Gastrocnemius medialis (tissue), 4 donors: ENCODE data around the gene BEND7. TPM values are rescaled to one million over a fixed set of nuclear protein-coding genes. Genes with fewer than 3 reads are reported as not detected.
"Not testable (repeated sequence)": the region's sequence is repeated elsewhere in the genome, so short reads cannot be mapped to it uniquely, and the experiment has no call there.

Experiments used
- ATAC-seq, 2 donors: fragments of 150-250 bp; one replicate each; pipeline ENCODE4 v1.9.1; 2016
- DNase-seq, 2 donors: peaks; one replicate each; pipeline ENCODE4 v3.0.0-alpha.2; 2019
- H3K27ac ChIP-seq, 4 donors: fragments of 200-600 bp; sonication (generic); 1 replicate in 1 of 4; 2 replicates in 3 of 4; pipeline ENCODE4 v1.5.1; 2016 to 2018; ENCODE audit warnings: mild to moderate bottlenecking in 2 of 4, moderate library complexity in 1 of 4
- H3K27me3 ChIP-seq, 3 donors: fragments of 200-600 bp; sonication (generic) in 2 of 3; 1 replicate in 1 of 3; 2 replicates in 2 of 3; pipeline versions ENCODE4 v1.5.1 to v1.6.0; 2016 to 2019; ENCODE audit warnings: mild to moderate bottlenecking in 1 of 3, moderate library complexity in 1 of 3
- H3K36me3 ChIP-seq, 2 donors: fragments of 200-600 bp; sonication (generic) in 1 of 2; one replicate each; pipeline ENCODE4 v1.5.1; 2017 to 2018
- H3K4me1 ChIP-seq, 2 donors: fragments of 200-600 bp; sonication (generic) in 1 of 2; one replicate each; pipeline ENCODE4 v1.5.1; 2016 to 2017; ENCODE audit warnings: mild to moderate bottlenecking in 2 of 2
- H3K4me3 ChIP-seq, 4 donors: fragments of 200-600 bp; sonication (generic) in 3 of 4; 1 replicate in 1 of 4; 2 replicates in 3 of 4; pipeline ENCODE4 v1.5.1; 2016 to 2019; ENCODE audit warnings: mild to moderate bottlenecking in 2 of 4
- H3K9me3 ChIP-seq, 3 donors: fragments of 200-600 bp; sonication (generic) in 2 of 3; 1 replicate in 1 of 3; 2 replicates in 2 of 3; pipeline ENCODE4 v1.5.1; 2016 to 2019
- POLR2A ChIP-seq, 2 donors: fragments of 450-650 bp; IDR thresholded peaks; one replicate each; pipeline ENCODE4 v1.6.1; 2017; ENCODE audit warnings: antibody characterized with exemption in 2 of 2, mild to moderate bottlenecking in 2 of 2, moderate library complexity in 2 of 2
- in situ Hi-C, 4 donors: fragments of 200-750 bp; cut with MboI; loops; one replicate each; pipeline versions ENCODE4 v1.15.0 to v1.8.0; 2017; ENCODE audit warnings: low sequenced_read_pairs in 4 of 4
- intact Hi-C: fragments of 100-400 bp; cut with DNase I; formaldehyde crosslinking; loops from one replicate; pipeline ENCODE4 v1.15.1; 2023; ENCODE audit warnings: low total_unique reads
- total RNA-seq, 4 donors: library from RNA; depleted of rRNA; stranded (reverse); fragments of >200 nt; gene quantifications; one replicate each; pipeline versions ENCODE4 v1.1.0 to v1.2.3, GENCODE V29; 2016
- TF ChIP-seq, protein P1 (sequence below), 5 experiments: fragments of 450-650 bp in 3 of 5; fragments of 200-600 bp in 2 of 5; sonication (generic) in 2 of 5; IDR thresholded peaks in 4 of 5; conservative IDR thresholded peaks in 1 of 5; 1 replicate in 4 of 5; 2 replicates in 1 of 5; pipeline ENCODE4 v1.5.1; 2016 to 2019; ENCODE audit warnings: antibody characterized with exemption in 5 of 5, mild to moderate bottlenecking in 3 of 5, moderate library complexity in 3 of 5

The BEND7 gene
- total RNA-seq, 4 donors from 2014 or later: 23.6 to 35.5 (median 26.1) TPM

DNA sequence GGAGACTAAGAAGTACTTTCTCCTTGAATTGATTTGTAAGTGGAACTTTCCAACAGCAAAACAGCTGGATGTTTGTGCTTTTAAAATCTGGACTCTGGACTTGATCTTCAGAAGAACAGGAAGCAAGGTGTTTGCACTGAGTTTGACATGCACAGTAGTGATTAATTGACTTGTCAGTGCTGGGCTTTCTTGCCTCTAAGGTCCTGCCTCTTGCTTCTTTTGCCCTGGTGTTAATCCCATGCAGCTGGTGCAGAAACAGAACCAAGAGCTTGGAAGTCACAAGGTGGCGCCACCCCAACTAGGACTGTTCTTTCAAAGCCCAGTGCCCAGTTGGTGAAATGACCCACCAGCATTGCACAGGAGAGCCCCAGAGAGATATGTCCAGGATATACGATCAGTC, 114.0 kb downstream of the BEND7 start:
- Histone ChIP-seq H3K27me3 (no peaks in the 10 kb centered on the region), H3K27ac (no peak overlapping the region), H3K4me1 (no peaks in the 10 kb centered on the region), H3K36me3 (no peaks in the 10 kb centered on the region), H3K4me3 (no peak overlapping the region), H3K9me3 (no peaks in the 10 kb centered on the region)
- ATAC-seq (no peak), DNase-seq (no peak)
- in situ Hi-C loops: no loop called here
- intact Hi-C loops: no loop called here
- TF ChIP-seq, protein P1, sequence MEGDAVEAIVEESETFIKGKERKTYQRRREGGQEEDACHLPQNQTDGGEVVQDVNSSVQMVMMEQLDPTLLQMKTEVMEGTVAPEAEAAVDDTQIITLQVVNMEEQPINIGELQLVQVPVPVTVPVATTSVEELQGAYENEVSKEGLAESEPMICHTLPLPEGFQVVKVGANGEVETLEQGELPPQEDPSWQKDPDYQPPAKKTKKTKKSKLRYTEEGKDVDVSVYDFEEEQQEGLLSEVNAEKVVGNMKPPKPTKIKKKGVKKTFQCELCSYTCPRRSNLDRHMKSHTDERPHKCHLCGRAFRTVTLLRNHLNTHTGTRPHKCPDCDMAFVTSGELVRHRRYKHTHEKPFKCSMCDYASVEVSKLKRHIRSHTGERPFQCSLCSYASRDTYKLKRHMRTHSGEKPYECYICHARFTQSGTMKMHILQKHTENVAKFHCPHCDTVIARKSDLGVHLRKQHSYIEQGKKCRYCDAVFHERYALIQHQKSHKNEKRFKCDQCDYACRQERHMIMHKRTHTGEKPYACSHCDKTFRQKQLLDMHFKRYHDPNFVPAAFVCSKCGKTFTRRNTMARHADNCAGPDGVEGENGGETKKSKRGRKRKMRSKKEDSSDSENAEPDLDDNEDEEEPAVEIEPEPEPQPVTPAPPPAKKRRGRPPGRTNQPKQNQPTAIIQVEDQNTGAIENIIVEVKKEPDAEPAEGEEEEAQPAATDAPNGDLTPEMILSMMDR (IDR thresholded peaks at IDR 0.05 in 4 of 5, conservative IDR thresholded peaks at IDR 0.05 in 1 of 5): no peak
- no peak for TF ChIP-seq POLR2A (IDR thresholded peaks at IDR 0.05)

DNA sequence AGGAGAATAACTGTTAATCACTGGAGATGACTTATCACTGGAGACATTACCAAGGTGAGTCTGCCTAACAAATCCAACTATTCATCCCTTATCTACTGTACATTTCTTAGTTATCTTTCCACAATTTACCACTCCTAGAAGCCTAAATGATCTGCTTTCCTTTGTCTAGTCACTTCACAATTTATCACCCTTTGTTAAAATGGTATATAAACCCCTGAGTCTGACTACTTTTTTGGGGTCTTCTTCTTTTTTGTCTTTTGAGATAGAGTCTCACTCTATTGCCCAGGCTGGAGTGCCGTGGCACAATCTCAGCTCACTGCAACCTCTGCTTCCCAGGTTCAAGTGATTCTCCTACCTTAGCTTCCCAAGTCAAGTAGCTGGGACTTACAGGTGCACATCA, 114.7 kb downstream of the BEND7 start:
- H3K36me3 ChIP-seq: no peaks in the 10 kb centered on the region
- no peak for ATAC-seq
- H3K4me1 ChIP-seq: no peaks in the 10 kb centered on the region
- no peaks in the 10 kb centered on the region for H3K9me3 ChIP-seq
- no peak overlapping the region for H3K27ac ChIP-seq
- DNase-seq: no peak
- TF ChIP-seq POLR2A (IDR thresholded peaks at IDR 0.05): no peak
- TF ChIP-seq, protein P1 (IDR thresholded peaks at IDR 0.05 in 4 of 5, conservative IDR thresholded peaks at IDR 0.05 in 1 of 5): no peak
- intact Hi-C loops: no loop called here
- H3K4me3 ChIP-seq: no peak overlapping the region
- H3K27me3 ChIP-seq: no peaks in the 10 kb centered on the region
- in situ Hi-C loops: no loop called here

DNA sequence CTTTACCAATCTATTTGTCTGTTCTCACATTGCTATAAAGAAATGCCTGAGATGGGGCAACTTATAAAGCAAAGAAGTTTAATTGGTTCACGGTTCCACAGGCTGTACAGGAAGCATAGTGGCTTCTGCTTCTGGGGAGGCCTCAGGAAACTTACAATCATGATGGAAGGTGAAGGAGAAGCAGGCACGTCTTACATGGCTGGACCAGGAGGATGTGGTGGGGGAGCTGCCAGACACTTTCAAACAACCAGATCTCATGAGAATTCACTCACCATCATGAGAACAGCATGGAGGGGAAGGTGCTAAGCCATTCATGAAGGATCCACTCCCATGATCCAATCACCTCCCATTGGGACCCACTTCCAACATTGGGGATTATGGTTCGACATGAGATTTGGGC, 115.9 kb downstream of the BEND7 start:
- in situ Hi-C loops: no loop called here
- intact Hi-C loops: no loop called here
- H3K27ac ChIP-seq: no peak overlapping the region
- DNase-seq: no peak
- ATAC-seq: no peak
- TF ChIP-seq, protein P1 (IDR thresholded peaks at IDR 0.05 in 4 of 5, conservative IDR thresholded peaks at IDR 0.05 in 1 of 5): no peak
- no peak for TF ChIP-seq POLR2A (IDR thresholded peaks at IDR 0.05)
- H3K4me1 ChIP-seq: no peaks in the 10 kb centered on the region
- H3K9me3 ChIP-seq: no peaks in the 10 kb centered on the region
- no peaks in the 10 kb centered on the region for H3K27me3 ChIP-seq
- no peak overlapping the region for H3K4me3 ChIP-seq
- H3K36me3 ChIP-seq: no peaks in the 10 kb centered on the region

DNA sequence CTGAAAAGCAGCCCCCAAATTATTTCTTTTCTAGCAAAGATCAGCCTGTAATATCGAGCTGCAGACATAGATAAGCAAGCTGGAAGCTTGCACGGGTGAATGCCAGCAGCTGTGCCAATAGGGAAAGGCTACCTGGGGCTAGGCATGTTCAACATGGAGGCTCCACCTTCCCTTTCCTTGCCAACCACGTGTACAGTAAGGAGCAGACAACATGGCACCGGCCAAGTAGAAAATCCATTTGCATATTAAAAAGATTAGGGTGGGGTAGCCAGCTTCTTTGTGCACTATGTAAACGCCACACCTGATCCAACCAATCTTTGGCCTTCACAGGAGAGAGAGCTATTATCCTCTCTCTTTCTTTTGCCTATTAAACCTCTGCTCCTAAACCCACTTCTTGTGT, 124.0 kb downstream of the BEND7 start:
- in situ Hi-C loops (no loop called here), intact Hi-C loops (no loop called here)
- Histone ChIP-seq H3K4me1 (no peaks in the 10 kb centered on the region), H3K9me3 (no peaks in the 10 kb centered on the region), H3K4me3 (no peak overlapping the region), H3K36me3 (no peaks in the 10 kb centered on the region), H3K27ac (no peak overlapping the region), H3K27me3 (peaks cover 0 to 3% (median 0%) of the 10 kb centered on the region in 3 donors)
- TF ChIP-seq, protein P1 (IDR thresholded peaks at IDR 0.05 in 4 of 5, conservative IDR thresholded peaks at IDR 0.05 in 1 of 5): no peak
- TF ChIP-seq POLR2A (IDR thresholded peaks at IDR 0.05): no peak
- ATAC-seq (no peak), DNase-seq (no peak)

DNA sequence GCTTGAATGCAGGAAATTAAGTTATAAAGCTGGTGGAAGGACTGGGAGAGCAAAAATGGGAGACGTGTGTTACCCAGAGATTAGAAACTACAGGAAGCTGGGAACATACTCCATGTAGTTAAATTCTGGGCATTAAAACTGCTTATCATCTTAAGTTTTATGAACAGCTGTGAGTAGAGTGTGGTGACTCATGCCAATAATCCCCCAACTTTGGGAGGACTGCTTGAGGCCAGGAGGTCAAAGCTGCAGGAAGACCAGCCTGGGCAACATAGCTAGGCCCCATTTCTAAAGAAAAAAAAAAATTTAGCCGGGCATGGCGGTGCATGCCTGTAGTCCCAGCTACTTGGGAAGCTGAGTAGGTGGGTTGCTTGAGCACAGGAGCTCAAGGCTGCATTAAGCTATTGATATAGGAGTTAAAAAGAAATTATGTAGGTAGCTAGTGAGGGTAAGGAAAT, 124.5 kb downstream of the BEND7 start:
- H3K4me3 ChIP-seq: no peak overlapping the region
- H3K36me3 ChIP-seq: no peaks in the 10 kb centered on the region
- in situ Hi-C loops: no loop called here
- no peak for DNase-seq
- no peak for ATAC-seq
- TF ChIP-seq, protein P1 (IDR thresholded peaks at IDR 0.05 in 4 of 5, conservative IDR thresholded peaks at IDR 0.05 in 1 of 5): no peak
- TF ChIP-seq POLR2A (IDR thresholded peaks at IDR 0.05): no peak
- H3K9me3 ChIP-seq: no peaks in the 10 kb centered on the region
- H3K27ac ChIP-seq: no peak overlapping the region
- intact Hi-C loops: no loop called here
- no peaks in the 10 kb centered on the region for H3K4me1 ChIP-seq
- H3K27me3 ChIP-seq: peaks cover 0 to 3% (median 0%) of the 10 kb centered on the region in 3 donors

DNA sequence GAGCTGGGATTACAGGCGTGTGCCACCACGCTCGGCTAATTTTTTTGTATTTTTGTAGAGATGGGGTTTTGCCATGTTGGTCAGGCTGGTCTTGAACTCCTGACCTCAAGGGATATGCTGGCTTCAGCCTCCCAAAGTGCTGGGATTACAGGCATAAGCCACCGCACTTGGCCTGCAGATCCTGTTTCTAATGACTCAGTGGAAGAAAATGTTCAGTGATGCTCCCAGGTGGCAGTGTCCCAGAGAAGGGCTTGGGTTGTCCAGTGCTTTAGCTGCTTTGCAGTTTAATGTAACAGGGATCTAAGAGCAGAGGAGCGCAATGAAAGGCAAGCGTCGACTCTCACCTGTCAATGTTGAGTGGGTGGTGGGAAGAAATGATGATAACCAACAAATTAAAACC, 125.4 kb downstream of the BEND7 start:
- H3K27me3 ChIP-seq, H3K4me1 ChIP-seq, DNase-seq, H3K4me3 ChIP-seq, H3K27ac ChIP-seq, intact Hi-C loops, ATAC-seq, in situ Hi-C loops, H3K9me3 ChIP-seq, H3K36me3 ChIP-seq: not testable (repeated sequence)
